Posterior vena cava (tissue), 2 donors: ENCODE data around the gene LOC101059915.
"Not testable (repeated sequence)": the region's sequence is repeated elsewhere in the genome, so short reads cannot be mapped to it uniquely, and the experiment has no call there.

Source experiments
- DNase-seq: peaks from one replicate; pipeline ENCODE4 v3.0.0-alpha.2; 2020; ENCODE audit warnings: low spot score
- intact Hi-C, 2 donors: fragments of 100-400 bp; cut with DNase I; formaldehyde crosslinking; loops; one replicate each; pipeline versions ENCODE4 v1.14.1 to v1.14.2; 2022 to 2023
- donor health status: DM: yes; HTN: yes; CAD: no.
- donor health status: DM: yes; HTN: yes; CAD: no.

Gene LOC101059915

GRCh38 chrX:71637848-71638247, 29.5 kb upstream of the LOC101059915 start:
- DNase-seq, result no peak
- intact Hi-C loops, result no loop called here

GRCh38 chrX:71638409-71638808, 28.9 kb upstream of the LOC101059915 start:
- intact Hi-C loops, result no loop called here
- no peak for DNase-seq

DNA sequence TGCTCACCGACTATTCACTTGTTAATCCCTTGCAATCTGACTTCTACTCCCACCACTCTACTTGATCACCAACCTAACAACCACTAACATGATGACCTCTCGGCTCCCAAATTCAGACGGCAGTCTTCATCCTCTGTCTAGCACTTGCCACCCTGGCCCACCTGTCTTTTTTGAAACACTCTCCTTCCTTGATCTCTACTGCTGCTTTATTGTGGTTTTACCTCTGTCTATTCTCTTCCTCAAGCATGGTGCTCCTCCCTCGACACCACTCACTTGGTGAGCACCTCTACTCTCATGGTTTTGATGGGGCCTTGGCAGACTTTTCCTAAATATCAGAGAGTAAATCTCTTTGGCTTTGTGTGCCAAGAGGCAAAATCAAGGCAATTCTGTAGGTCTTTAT, 27.3 kb upstream of the LOC101059915 start:
- intact Hi-C loops, result no loop called here
- no peak for DNase-seq

DNA sequence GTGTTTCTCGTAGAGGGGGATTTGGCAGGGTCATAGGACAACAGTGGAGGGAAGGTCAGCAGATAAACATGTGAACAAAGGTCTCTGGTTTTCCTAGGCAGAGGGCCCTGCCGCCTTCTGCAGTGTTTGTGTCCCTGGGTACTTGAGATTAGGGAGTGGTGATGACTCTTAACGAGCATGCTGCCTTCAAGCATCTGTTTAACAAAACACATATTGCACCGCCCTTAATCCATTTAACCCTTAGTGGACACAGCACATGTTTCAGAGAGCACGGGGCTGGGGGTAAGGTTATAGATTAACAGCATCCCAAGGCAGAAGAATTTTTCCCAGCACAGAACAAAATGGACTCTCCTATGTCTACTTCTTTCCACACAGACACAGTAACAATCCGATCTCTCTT, 22.9 kb upstream of the LOC101059915 start:
- DNase-seq, intact Hi-C loops: not testable (repeated sequence)

DNA sequence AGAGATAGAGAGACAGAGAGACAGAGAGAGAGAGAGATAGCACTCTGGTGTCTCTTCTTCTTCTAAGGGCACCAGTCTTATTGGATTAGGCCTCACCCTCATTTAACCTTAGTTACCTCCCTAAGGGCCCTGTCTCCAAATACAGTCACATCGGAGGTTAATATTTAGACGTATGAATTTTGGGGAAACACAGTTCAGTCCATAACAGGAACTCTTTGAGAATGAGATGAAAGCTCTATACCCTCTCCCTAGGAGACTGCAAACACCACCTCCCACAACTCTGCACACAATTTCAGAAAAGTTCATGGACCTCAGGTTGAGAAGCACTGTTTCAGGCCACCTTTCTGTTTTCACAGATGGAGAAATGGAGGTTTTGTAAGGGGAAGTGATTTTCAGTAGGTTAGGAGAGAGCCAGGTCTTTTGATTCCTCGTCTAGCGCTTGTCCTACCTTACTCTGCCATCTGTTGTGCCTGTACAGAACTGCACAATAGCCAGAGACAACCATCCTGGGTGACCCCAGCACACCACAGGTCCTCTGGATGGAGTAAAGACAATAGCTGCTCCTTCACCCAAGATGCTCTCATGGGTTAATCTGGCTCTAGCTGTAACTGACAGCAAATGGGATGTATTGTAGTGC, 16.9 kb upstream of the LOC101059915 start:
- intact Hi-C loops, result no loop called here
- DNase-seq, result no peak

DNA sequence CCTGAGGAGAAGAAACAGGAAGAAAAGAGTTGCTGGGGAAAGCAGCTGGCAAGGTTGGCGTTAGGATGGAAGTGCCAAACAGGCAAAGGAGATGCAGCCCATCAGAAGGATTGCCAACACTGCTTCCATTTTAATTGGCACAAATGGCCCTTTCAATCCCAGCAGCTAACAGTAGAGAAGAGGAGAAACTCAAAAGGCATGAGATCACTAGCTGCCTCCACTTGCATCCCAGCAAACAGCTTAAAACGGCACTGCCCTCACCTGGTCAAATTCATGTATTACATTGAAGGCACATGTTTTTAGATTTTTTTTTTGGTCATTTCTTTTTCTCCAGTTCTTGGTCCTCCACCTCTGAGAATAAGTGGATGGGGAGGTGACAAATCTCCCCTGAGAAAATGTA, 14.9 kb upstream of the LOC101059915 start:
- no peak for DNase-seq
- intact Hi-C loops, result no loop called here

DNA sequence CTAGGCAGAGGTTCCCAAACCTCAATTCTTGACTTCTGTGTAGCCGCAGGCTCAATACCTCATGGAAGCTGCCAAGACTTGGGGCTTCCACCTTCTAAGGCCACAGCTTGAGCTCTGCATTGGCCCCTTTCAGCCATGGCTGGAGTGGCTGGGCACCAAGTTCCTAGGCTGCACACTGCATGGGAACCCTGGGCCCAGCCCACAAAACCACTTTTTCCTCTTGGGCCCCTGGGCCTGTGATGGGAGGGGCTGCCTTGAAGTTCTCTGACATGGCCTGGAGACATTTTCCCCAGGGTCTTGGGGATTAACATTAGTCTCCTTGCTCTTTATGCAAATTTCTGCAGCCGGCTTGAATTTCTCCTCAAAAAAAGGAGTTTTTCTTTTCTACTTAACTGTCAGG, 14.0 kb upstream of the LOC101059915 start:
- DNase-seq, result no peak
- intact Hi-C loops, result no loop called here

DNA sequence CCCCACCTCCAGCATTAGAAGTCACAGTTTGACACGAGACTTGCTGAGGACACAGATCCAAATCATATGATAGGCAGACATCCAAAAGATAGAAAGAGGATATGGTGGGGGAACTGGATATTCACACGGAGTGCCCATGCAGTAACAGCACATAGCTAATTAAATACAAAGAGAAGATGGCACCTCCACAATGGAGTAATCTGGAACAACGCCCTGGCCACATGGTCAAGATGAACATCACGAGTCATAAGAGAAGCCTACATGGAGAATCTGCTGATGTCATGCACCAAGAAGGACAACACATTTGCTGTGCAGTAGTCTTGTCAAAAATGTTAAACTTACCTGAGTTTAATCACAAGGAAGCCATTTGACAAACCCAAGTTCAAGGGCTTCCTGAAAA, 10.1 kb upstream of the LOC101059915 start:
- no peak for DNase-seq
- intact Hi-C loops, result no loop called here

GRCh38 chrX:71659342-71659741, 8.0 kb upstream of the LOC101059915 start:
- intact Hi-C loops, result no loop called here
- no peak for DNase-seq

GRCh38 chrX:71659959-71660358, 7.4 kb upstream of the LOC101059915 start:
- DNase-seq, result peak; percentile 2
- intact Hi-C loops, result no loop called here

DNA sequence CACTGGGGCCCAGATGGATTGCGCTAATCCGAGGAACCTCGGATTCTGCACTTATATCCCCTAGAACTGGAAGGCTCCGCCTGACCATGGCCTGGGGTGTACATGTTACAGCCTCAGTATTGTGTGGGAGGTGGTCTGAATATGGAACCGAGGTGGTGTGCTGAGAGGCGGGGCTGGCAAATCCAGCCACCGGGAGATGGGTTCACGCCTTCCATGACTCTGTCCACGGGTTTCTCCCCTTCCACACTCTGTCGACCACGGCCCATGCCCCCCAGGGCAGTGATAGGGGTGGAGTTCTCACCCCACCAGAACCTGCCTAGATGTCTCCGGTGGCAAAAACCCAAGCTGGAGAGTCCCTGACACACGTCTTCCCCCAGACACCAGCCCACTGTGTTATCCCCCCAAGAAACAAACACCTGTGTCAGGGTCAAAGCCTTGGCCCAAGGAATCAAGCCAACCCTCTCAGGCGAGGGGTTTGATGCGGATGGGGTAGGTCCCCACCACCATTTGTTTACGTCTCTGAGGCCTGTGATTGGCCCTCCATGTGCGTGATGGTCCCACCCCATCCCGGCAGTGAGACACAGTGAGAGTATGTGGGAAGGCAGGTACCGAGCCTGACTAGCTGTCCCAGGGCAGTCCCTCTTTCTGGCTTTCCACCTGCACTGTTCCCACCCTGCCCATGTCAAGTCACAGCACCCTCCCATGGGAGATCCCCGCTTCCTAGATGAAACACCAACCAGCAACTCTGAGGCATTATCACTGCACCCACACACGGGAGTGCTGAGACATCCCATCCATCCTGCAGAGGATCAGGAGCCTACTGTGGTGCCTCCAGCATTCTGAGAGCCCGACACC, 6.6 kb upstream of the LOC101059915 start:
- no peak for DNase-seq
- intact Hi-C loops, result no loop called here

GRCh38 chrX:71661919-71662318, 5.4 kb upstream of the LOC101059915 start:
- DNase-seq, result no peak
- intact Hi-C loops, result no loop called here

GRCh38 chrX:71662654-71663053, 4.7 kb upstream of the LOC101059915 start:
- DNase-seq, intact Hi-C loops: not testable (repeated sequence)

GRCh38 chrX:71663238-71663637, 4.1 kb upstream of the LOC101059915 start:
- DNase-seq, intact Hi-C loops: not testable (repeated sequence)

DNA sequence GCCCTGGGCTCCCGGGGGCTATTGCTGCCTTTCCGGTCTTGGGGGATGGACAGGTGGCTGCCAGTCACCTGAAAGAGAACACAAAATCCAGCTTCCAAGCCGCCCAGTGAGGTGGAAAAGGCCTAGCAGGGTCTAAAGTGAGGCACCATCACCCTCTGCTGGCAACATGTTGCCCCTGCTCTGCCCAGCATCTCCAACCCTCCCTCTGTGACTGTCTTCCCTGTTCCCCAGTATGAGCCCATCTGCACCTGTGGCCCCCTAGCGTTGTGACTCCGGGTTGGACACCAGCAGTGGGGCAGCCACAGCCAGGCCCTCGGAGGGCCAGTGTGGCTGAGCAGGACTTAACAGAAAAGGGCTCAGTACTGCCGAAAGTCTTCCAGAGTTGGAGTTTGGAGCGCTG, 3.1 kb upstream of the LOC101059915 start:
- DNase-seq, intact Hi-C loops: not testable (repeated sequence)

DNA sequence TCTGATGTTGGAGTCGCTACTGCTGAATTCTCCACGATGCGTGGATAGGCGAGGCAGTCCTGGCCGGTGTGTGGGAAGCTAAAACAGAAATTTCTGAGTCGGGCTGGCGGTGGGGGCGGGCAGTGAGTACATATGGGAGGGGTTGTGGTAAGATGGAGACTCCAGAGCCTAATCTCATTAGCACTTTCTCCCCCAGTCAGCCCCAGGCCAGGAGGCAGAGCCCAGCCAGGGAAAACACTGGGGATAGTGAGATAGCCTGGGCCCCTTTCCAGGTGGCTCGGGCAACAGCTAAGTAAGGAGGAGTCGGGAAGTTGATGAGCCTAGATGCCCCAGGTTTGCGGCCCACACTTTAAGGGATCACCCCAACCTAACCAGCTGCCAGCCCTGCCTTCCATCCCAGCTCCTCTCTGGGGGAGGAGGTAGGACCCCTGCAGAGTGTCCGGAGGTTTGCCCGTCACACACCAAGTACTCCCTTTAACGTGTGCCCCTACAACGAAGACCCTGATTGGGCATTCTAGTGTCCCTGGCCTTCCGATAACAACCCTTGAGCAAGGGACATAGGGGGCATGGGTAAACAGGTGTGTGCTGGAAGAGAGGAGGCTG, 2.4 kb upstream of the LOC101059915 start:
- intact Hi-C loops, result no loop called here
- DNase-seq, result no peak

- no peak for DNase-seq
- intact Hi-C loops, result no loop called here
Measured at GRCh38 chrX:71665747-71666146, 1.6 kb upstream of the LOC101059915 start.

GRCh38 chrX:71666240-71667223, 814 bp upstream of the LOC101059915 start:
- intact Hi-C loops, result no loop called here
- no peak for DNase-seq

GRCh38 chrX:71668248-71668595, 876 bp downstream of the LOC101059915 start:
- intact Hi-C loops, result no loop called here
- DNase-seq, result no peak
